Activated CD8-positive, alpha-beta T cell treated with anti-CD3 and anti-CD28 coated beads for 36 hours (primary cell): ENCODE data around the gene GALNT9. TPM values are rescaled to one million over a fixed set of nuclear protein-coding genes. Genes with fewer than 3 reads are reported as not detected.

Experiments
- ATAC-seq: fragments of 200-7000 bp; cut with Tn5 transposase; one replicate; pipeline ENCODE4 v1.10.0; 2021; ENCODE audit warnings: mild to moderate bottlenecking, moderate library complexity
- CTCF ChIA-PET: fragments of 350-600 bp; sonication (Branson Sonifier 250); formaldehyde crosslinking; loops from one replicate; lab custom pipeline; 2021; ENCODE audit warnings: antibody characterized with exemption; lab: Charles Lee
- POLR2A ChIA-PET: fragments of 350-600 bp; sonication (Branson Sonifier 250); formaldehyde crosslinking; loops from one replicate; lab custom pipeline; 2021; ENCODE audit warnings: antibody characterized with exemption; lab: Charles Lee
- DNase-seq: peaks from one replicate; pipeline ENCODE4 v3.0.0-alpha.2; 2020
- H3K27ac Mint-ChIP-seq: one replicate; pipeline ENCODE4 v1.8.0; 2021; ENCODE audit warnings: mild to moderate bottlenecking, mixed read lengths
- H3K27me3 Mint-ChIP-seq: one replicate; pipeline ENCODE4 v1.8.0; 2021; ENCODE audit warnings: mixed read lengths
- H3K36me3 Mint-ChIP-seq: one replicate; pipeline ENCODE4 v1.8.0; 2021; ENCODE audit warnings: low read depth, mixed read lengths
- H3K4me1 Mint-ChIP-seq: one replicate; pipeline ENCODE4 v1.8.0; 2021; ENCODE audit warnings: low read depth, mixed read lengths
- H3K4me3 Mint-ChIP-seq: one replicate; pipeline ENCODE4 v1.8.0; 2021; ENCODE audit warnings: mild to moderate bottlenecking, moderate library complexity, mixed read lengths
- H3K9me3 Mint-ChIP-seq: one replicate; pipeline ENCODE4 v1.8.0; 2021; ENCODE audit warnings: mixed read lengths
- intact Hi-C: fragments of 100-400 bp; cut with micrococcal nuclease; formaldehyde crosslinking; loops from one replicate; pipeline ENCODE4 v1.10.0; 2022
- total RNA-seq, 2 experiments: library from RNA; stranded (reverse); gene quantifications; one replicate each; pipeline ENCODE4 v1.2.3, GENCODE V29; 2021
- TF ChIP-seq, protein P1 (sequence below): fragments of 200-600 bp; IDR thresholded peaks from one replicate; pipeline ENCODE4 v1.8.0; 2022; ENCODE audit warnings: antibody characterized with exemption, mild to moderate bottlenecking

GALNT9 gene
- total RNA-seq, 2 experiments from 2014 or later: not detected

DNA sequence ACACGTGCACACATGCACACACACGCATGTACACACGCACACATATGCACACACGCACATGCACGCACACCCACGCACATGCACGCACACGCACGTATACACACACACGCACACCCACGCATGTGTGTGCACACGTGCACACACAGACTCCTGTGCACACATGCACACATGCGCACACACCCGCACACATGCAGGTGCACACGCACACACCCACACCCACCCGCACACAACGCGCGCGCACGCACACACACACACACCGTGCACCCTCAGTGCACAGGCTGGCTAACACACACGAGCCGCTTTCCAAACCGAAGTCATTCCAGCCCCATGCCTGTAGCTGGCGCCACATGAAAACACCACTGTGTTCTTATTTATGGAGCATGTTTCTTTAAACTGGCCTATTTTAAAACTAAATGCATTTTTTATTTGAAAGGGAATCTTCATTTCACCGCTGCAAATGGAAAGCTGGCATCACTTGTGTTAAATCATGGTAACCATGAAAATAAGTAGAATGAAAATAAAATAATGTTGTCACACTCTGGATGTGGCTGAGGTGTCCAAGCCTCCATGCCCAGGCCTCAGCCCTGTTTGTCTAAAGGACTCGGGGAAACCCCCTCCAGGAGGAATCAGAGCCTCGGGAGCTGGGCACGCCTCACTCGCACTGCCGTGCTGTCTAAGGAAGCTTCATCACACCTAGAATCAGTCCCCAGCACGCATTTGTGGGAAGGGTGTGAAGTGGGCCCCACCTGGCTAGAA is 45.1 kb downstream of the GALNT9 start:
- Mint-ChIP-seq H3K4me3 (no peak overlapping the region), H3K4me1 (no peaks in the 10 kb centered on the region), H3K27me3 (peaks cover 20% of the 10 kb centered on the region), H3K9me3 (no peaks in the 10 kb centered on the region), H3K36me3 (no peaks in the 10 kb centered on the region), H3K27ac (no peak overlapping the region)
- no peak for ATAC-seq
- TF ChIP-seq, protein P1, sequence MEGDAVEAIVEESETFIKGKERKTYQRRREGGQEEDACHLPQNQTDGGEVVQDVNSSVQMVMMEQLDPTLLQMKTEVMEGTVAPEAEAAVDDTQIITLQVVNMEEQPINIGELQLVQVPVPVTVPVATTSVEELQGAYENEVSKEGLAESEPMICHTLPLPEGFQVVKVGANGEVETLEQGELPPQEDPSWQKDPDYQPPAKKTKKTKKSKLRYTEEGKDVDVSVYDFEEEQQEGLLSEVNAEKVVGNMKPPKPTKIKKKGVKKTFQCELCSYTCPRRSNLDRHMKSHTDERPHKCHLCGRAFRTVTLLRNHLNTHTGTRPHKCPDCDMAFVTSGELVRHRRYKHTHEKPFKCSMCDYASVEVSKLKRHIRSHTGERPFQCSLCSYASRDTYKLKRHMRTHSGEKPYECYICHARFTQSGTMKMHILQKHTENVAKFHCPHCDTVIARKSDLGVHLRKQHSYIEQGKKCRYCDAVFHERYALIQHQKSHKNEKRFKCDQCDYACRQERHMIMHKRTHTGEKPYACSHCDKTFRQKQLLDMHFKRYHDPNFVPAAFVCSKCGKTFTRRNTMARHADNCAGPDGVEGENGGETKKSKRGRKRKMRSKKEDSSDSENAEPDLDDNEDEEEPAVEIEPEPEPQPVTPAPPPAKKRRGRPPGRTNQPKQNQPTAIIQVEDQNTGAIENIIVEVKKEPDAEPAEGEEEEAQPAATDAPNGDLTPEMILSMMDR: no peak
- intact Hi-C loops: no loop called here
- CTCF ChIA-PET: interaction anchor here (0.9 to 1.4 kb wide), 4 partner anchors 58 to 331 kb away, joined by 3 to 4 read pairs (median 4); no protein-coding TSS in a partner anchor
- DNase-seq: peak; percentile 9
- POLR2A ChIA-PET: no interaction called here

DNA sequence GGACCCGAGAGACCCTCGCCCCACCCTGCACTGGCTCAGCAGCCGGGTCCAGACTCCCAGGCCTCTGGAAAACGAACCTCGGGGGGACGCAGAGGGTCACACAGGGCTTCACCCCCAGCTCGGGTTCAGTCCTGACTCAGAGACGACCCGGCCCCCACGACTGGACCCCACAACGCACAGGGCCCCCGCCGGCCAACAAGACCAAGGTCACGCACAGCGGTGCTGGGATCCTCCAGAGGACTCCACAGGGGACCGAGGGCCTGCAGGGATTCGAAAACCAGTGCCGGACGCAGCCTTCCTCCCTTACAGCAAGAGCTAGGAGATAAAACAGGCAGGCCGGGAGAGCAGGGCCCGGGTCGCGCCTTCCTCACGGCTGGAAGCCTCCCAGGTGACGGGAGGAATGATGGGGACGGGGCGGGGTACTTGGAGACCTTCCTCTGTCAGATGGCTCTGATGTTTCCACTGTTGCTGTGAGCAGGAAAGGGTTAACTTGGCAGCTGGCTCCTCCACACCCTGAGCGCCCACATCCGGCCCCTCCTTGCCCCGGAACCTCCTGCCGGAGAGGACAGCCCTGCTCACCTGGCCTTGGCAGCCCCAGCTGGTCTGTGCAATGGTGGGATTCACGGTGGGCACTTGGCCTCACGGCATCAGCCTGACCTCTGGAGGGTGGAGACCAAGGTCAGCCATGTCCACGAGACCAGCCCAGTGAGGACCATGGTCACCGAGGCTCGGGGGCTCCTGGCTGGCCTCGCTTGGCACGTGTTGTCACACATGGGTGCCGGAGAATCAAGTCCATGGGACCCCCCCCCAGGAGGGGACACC is 46.2 kb downstream of the GALNT9 start:
- DNase-seq (no peak), ATAC-seq (no peak)
- peaks cover 20% of the 10 kb centered on the region for H3K27me3 Mint-ChIP-seq
- H3K27ac Mint-ChIP-seq: no peak overlapping the region
- TF ChIP-seq, protein P1: no peak
- no peaks in the 10 kb centered on the region for H3K4me1 Mint-ChIP-seq
- no peaks in the 10 kb centered on the region for H3K36me3 Mint-ChIP-seq
- no peaks in the 10 kb centered on the region for H3K9me3 Mint-ChIP-seq
- CTCF ChIA-PET: no interaction called here
- POLR2A ChIA-PET: no interaction called here
- H3K4me3 Mint-ChIP-seq: no peak overlapping the region
- intact Hi-C loops: no loop called here

DNA sequence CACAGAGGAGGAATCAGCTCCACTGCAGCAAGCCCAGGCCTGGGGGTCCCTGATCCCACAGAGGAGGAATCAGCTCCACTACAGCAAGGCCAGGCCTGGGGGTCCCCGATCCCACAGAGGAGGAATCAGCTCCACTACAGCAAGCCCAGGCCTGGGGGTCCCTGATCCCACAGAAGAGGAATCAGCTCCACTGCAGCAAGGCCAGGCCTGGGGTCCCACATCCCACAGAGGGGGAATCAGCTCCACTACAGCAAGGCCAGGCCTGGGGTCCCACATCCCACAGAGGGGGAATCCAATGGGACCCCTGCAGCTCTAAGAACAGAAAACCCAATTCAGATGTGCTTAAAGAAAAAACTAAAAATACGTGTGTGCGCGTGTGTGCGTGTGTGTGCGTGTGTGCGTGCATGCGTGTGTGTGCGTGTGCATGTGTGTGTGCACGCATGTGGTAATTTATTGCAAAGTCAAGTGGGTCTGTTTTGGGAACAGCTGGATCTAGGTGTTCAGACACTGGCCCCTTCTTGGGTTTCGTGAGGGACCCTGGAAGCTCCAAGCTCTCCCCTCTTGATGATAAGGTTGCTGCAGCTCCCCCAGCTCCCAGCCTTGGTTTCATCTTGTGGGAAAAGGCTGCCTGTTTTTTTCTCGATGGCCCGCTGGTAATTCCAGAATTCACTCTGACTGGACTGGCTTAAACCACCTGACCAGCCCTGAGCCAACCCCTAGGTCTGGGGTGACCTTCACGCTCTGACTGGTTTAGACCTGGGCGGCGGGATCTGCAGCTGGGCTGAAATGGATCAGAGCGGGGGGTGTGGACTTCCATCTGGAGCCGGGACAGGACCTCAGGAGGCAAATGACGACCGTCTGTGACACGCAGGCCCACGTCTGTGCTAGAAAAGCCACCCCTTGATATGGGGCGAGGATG is 47.1 kb downstream of the GALNT9 start:
- Mint-ChIP-seq H3K36me3 (no peaks in the 10 kb centered on the region), H3K27ac (no peak overlapping the region), H3K9me3 (no peaks in the 10 kb centered on the region), H3K4me1 (no peaks in the 10 kb centered on the region), H3K27me3 (peaks cover 20% of the 10 kb centered on the region), H3K4me3 (no peak overlapping the region)
- ChIA-PET CTCF (no interaction called here), POLR2A (no interaction called here)
- ATAC-seq (no peak), DNase-seq (no peak)
- intact Hi-C loops: no loop called here
- TF ChIP-seq, protein P1: no peak

DNA sequence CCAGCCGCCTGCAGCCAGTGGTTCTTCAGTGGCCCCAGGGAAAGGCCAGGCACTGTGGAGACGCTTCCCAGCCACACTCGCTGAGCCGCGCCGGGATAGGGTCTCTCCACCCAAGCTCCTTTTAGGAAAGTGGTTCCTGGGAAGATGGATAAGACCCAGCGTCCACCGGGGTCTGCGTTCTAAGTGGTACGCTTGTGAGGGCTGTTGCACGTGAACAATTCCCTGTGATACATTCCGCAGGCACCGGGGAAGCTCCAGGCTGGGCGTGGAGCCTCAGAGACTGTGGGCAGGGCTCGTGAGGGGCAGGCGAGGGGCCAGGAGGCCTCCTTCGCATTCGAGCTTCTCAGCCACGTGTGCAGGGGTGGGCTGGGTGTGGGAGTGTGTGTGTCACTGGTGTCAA is 48.4 kb downstream of the GALNT9 start:
- TF ChIP-seq, protein P1: no peak
- CTCF ChIA-PET: no interaction called here
- Mint-ChIP-seq H3K4me1 (no peaks in the 10 kb centered on the region), H3K9me3 (no peaks in the 10 kb centered on the region), H3K27me3 (peaks cover 22% of the 10 kb centered on the region), H3K36me3 (no peaks in the 10 kb centered on the region), H3K4me3 (no peak overlapping the region), H3K27ac (no peak overlapping the region)
- no peak for ATAC-seq
- POLR2A ChIA-PET: no interaction called here
- intact Hi-C loops: no loop called here
- DNase-seq: no peak
